ENCODE data around the gene GTF3C6. TPM values are rescaled to one million over a fixed set of nuclear protein-coding genes. Genes with fewer than 3 reads are reported as not detected.
"Not testable (repeated sequence)": the region's sequence is repeated elsewhere in the genome, so short reads cannot be mapped to it uniquely, and the experiment has no call there.

GTF3C6 gene
- total and polyA plus RNA-seq, 9 donors = 57.1 to 81.2 (median 70.4) TPM

GRCh38 chr6:110946498-110946897 lies 12.0 kb upstream of the GTF3C6 start:
- Histone ChIP-seq H3K4me3 (ENCODE audit: low read length) (no peak overlapping the region), H3K4me1 (ENCODE audit: control insufficient read depth, insufficient read depth, low read length) (no peaks in the 10 kb centered on the region), H3K27ac (ENCODE audit: low read length) (no peak overlapping the region), H3K36me3 (ENCODE audit: control insufficient read depth, insufficient read depth, low read length) (no peaks in the 10 kb centered on the region), H3K9me3 (replicated peaks; ENCODE audit: control insufficient read depth, low read depth, low read length) (no peaks in the 10 kb centered on the region), H3K27me3 (ENCODE audit: control insufficient read depth, insufficient read depth, low read length) (no peaks in the 10 kb centered on the region)
- DNase-seq = no peak
- 77% methylated on average over 1 of the region's 2 CpGs for WGBS (ENCODE audit: insufficient coverage)

GRCh38 chr6:110949679-110950285 lies 8.7 kb upstream of the GTF3C6 start:
- Histone ChIP-seq H3K27me3 (ENCODE audit: control insufficient read depth, insufficient read depth, low read length) (no peaks in the 10 kb centered on the region), H3K4me1 (ENCODE audit: control insufficient read depth, insufficient read depth, low read length) (no peaks in the 10 kb centered on the region), H3K36me3 (ENCODE audit: control insufficient read depth, insufficient read depth, low read length) (no peaks in the 10 kb centered on the region), H3K27ac (ENCODE audit: low read length) (no peak overlapping the region), H3K4me3 (ENCODE audit: low read length) (no peak overlapping the region), H3K9me3 (replicated peaks; ENCODE audit: control insufficient read depth, low read depth, low read length) (no peaks in the 10 kb centered on the region)
- DNase-seq = peak; percentile 59
- no CpG with 5 or more reads among the region's 8 CpGs for WGBS (ENCODE audit: insufficient coverage)

GRCh38 chr6:110950440-110950839 lies 8.1 kb upstream of the GTF3C6 start:
- no peaks in the 10 kb centered on the region for H3K4me1 ChIP-seq (ENCODE audit: control insufficient read depth, insufficient read depth, low read length)
- no peaks in the 10 kb centered on the region for H3K27me3 ChIP-seq (ENCODE audit: control insufficient read depth, insufficient read depth, low read length)
- H3K4me3 ChIP-seq (ENCODE audit: low read length) = no peak overlapping the region
- H3K36me3 ChIP-seq (ENCODE audit: control insufficient read depth, insufficient read depth, low read length) = no peaks in the 10 kb centered on the region
- no peak overlapping the region for H3K27ac ChIP-seq (ENCODE audit: low read length)
- DNase-seq = no peak
- no peaks in the 10 kb centered on the region for H3K9me3 ChIP-seq (replicated peaks; ENCODE audit: control insufficient read depth, low read depth, low read length)

- DNase-seq = no peak
- no CpG with 5 or more reads among the region's 1 CpG for WGBS (ENCODE audit: insufficient coverage)
- H3K27me3 ChIP-seq (ENCODE audit: control insufficient read depth, insufficient read depth, low read length) = no peaks in the 10 kb centered on the region
- no peaks in the 10 kb centered on the region for H3K4me1 ChIP-seq (ENCODE audit: control insufficient read depth, insufficient read depth, low read length)
- no peaks in the 10 kb centered on the region for H3K36me3 ChIP-seq (ENCODE audit: control insufficient read depth, insufficient read depth, low read length)
- H3K9me3 ChIP-seq (replicated peaks; ENCODE audit: control insufficient read depth, low read depth, low read length) = no peaks in the 10 kb centered on the region
- H3K27ac ChIP-seq (ENCODE audit: low read length) = no peak overlapping the region
- no peak overlapping the region for H3K4me3 ChIP-seq (ENCODE audit: low read length)
Observed at GRCh38 chr6:110951008-110951407, 7.5 kb upstream of the GTF3C6 start.

- DNase-seq = peak; percentile 49
Observed at GRCh38 chr6:110951986-110952794, 6.3 kb upstream of the GTF3C6 start.

GRCh38 chr6:110953633-110954303 lies 4.7 kb upstream of the GTF3C6 start:
- no peak overlapping the region for H3K4me3 ChIP-seq (ENCODE audit: low read length)
- no peaks in the 10 kb centered on the region for H3K4me1 ChIP-seq (ENCODE audit: control insufficient read depth, insufficient read depth, low read length)
- H3K27me3 ChIP-seq (ENCODE audit: control insufficient read depth, insufficient read depth, low read length) = no peaks in the 10 kb centered on the region
- no peak for DNase-seq
- no peak overlapping the region for H3K27ac ChIP-seq (ENCODE audit: low read length)
- no peaks in the 10 kb centered on the region for H3K36me3 ChIP-seq (ENCODE audit: control insufficient read depth, insufficient read depth, low read length)
- 80% methylated on average over 1 of the region's 6 CpGs for WGBS (ENCODE audit: insufficient coverage)
- no peaks in the 10 kb centered on the region for H3K9me3 ChIP-seq (replicated peaks; ENCODE audit: control insufficient read depth, low read depth, low read length)

More at GRCh38 chr6:110951986-110952794, 6.3 kb upstream of the GTF3C6 start:
- Histone ChIP-seq H3K27ac (ENCODE audit: low read length) (no peak overlapping the region), H3K4me3 (ENCODE audit: low read length) (no peak overlapping the region), H3K27me3 (ENCODE audit: control insufficient read depth, insufficient read depth, low read length) (no peaks in the 10 kb centered on the region), H3K9me3 (replicated peaks; ENCODE audit: control insufficient read depth, low read depth, low read length) (no peaks in the 10 kb centered on the region), H3K36me3 (ENCODE audit: control insufficient read depth, insufficient read depth, low read length) (no peaks in the 10 kb centered on the region), H3K4me1 (ENCODE audit: control insufficient read depth, insufficient read depth, low read length) (no peaks in the 10 kb centered on the region)
- WGBS (ENCODE audit: insufficient coverage) = no CpG with 5 or more reads among the region's 8 CpGs

- H3K27me3 ChIP-seq (ENCODE audit: control insufficient read depth, insufficient read depth, low read length) = no peaks in the 10 kb centered on the region
- no peaks in the 10 kb centered on the region for H3K9me3 ChIP-seq (replicated peaks; ENCODE audit: control insufficient read depth, low read depth, low read length)
- H3K27ac ChIP-seq (ENCODE audit: low read length) = no peak overlapping the region
- DNase-seq = no peak
- no peak overlapping the region for H3K4me3 ChIP-seq (ENCODE audit: low read length)
- H3K4me1 ChIP-seq (ENCODE audit: control insufficient read depth, insufficient read depth, low read length) = no peaks in the 10 kb centered on the region
- peaks cover 26% of the 10 kb centered on the region for H3K36me3 ChIP-seq (ENCODE audit: control insufficient read depth, insufficient read depth, low read length)
Observed at GRCh38 chr6:110960014-110960390, 1.5 kb downstream of the GTF3C6 start.

- not testable (repeated sequence) for H3K4me1 ChIP-seq (ENCODE audit: control insufficient read depth, insufficient read depth, low read length); H3K27me3 ChIP-seq (ENCODE audit: control insufficient read depth, insufficient read depth, low read length); DNase-seq; H3K4me3 ChIP-seq (ENCODE audit: low read length); H3K9me3 ChIP-seq (replicated peaks; ENCODE audit: control insufficient read depth, low read depth, low read length); H3K27ac ChIP-seq (ENCODE audit: low read length)
- H3K36me3 ChIP-seq (ENCODE audit: control insufficient read depth, insufficient read depth, low read length) = peaks cover 34% of the 10 kb centered on the region
- WGBS (ENCODE audit: insufficient coverage) = 92% methylated on average over 20 of the region's 20 CpGs
Observed at GRCh38 chr6:110962636-110963035, 4.1 kb downstream of the GTF3C6 start.

GRCh38 chr6:110965629-110966229 lies 7.2 kb downstream of the GTF3C6 start:
- H3K36me3 ChIP-seq (ENCODE audit: control insufficient read depth, insufficient read depth, low read length) = peaks cover 34% of the 10 kb centered on the region
- no peaks in the 10 kb centered on the region for H3K4me1 ChIP-seq (ENCODE audit: control insufficient read depth, insufficient read depth, low read length)
- DNase-seq = no peak
- no peaks in the 10 kb centered on the region for H3K9me3 ChIP-seq (replicated peaks; ENCODE audit: control insufficient read depth, low read depth, low read length)
- 100% methylated on average over 1 of the region's 3 CpGs for WGBS (ENCODE audit: insufficient coverage)
- no peak overlapping the region for H3K4me3 ChIP-seq (ENCODE audit: low read length)
- no peak overlapping the region for H3K27ac ChIP-seq (ENCODE audit: low read length)
- H3K27me3 ChIP-seq (ENCODE audit: control insufficient read depth, insufficient read depth, low read length) = no peaks in the 10 kb centered on the region

- WGBS (ENCODE audit: insufficient coverage) = no CpG with 5 or more reads among the region's 2 CpGs
- not testable (repeated sequence) for H3K4me1 ChIP-seq (ENCODE audit: control insufficient read depth, insufficient read depth, low read length); H3K4me3 ChIP-seq (ENCODE audit: low read length); H3K27ac ChIP-seq (ENCODE audit: low read length); DNase-seq; H3K27me3 ChIP-seq (ENCODE audit: control insufficient read depth, insufficient read depth, low read length); H3K9me3 ChIP-seq (replicated peaks; ENCODE audit: control insufficient read depth, low read depth, low read length)
- peaks cover 13% of the 10 kb centered on the region for H3K36me3 ChIP-seq (ENCODE audit: control insufficient read depth, insufficient read depth, low read length)
Observed at GRCh38 chr6:110968661-110969060, 10.2 kb downstream of the GTF3C6 start.
